ENCODE results near the gene CASP8. TPM values are rescaled to one million over a fixed set of nuclear protein-coding genes. Genes with fewer than 3 reads are reported as not detected.
"Not testable (repeated sequence)": the region's sequence is repeated elsewhere in the genome, so short reads cannot be mapped to it uniquely, and the experiment has no call there.

The CASP8 gene
- total and polyA plus RNA-seq, 2 donors (not counting 3 experiments of a cell fraction or from before 2014, with no cell fraction given) = 5.3 to 5.8 TPM

- no peak for FAIRE-seq
- no peak overlapping the region for H3K27ac ChIP-seq (ENCODE audit: insufficient read depth, low read depth, low read length)
- no peaks in the 10 kb centered on the region for H4K20me1 ChIP-seq (replicated peaks; ENCODE audit: control insufficient read depth, extremely low read depth, insufficient read depth, low read length)
- H3K27me3 ChIP-seq (ENCODE audit: control insufficient read depth in 2 of 2, insufficient read depth in 2 of 2, low read length in 2 of 2) = no peaks in the 10 kb centered on the region
- no peak overlapping the region for H3K4me3 ChIP-seq (replicated peaks in 1 of 3; ENCODE audit: insufficient read depth in 1 of 3, low read depth in 1 of 3, low read length in 3 of 3)
- no peak overlapping the region for H3K9ac ChIP-seq (replicated peaks; ENCODE audit: extremely low read depth, insufficient read depth, low read length)
- dilution Hi-C loops (cut with MboI; ENCODE audit: extremely low pct_ligation_motif_present, low sequenced_read_pairs) (no loop called here), intact Hi-C loops (cut with micrococcal nuclease) (no loop called here)
- no peak for TF ChIP-seq FOS (IDR thresholded peaks at IDR 0.05; ENCODE audit: borderline replicate concordance, insufficient read depth, low read length)
- TF ChIP-seq CTCF (IDR thresholded peaks at IDR 0.05; ENCODE audit: extremely low read depth in 1 of 2, insufficient read depth in 1 of 2, low read depth in 1 of 2, low read length in 2 of 2) = no peak
- TF ChIP-seq MYC (IDR thresholded peaks at IDR 0.05; ENCODE audit: low read depth, low read length) = no peak
- TF ChIP-seq POLR2AphosphoS5 (IDR thresholded peaks at IDR 0.05; ENCODE audit: insufficient read depth, low read depth, low read length) = no peak
- TF ChIP-seq GATA2 (IDR thresholded peaks at IDR 0.05; ENCODE audit: insufficient read depth, insufficient read length, low read depth, low read length) = no peak
- no peak for TF ChIP-seq POLR2A (IDR thresholded peaks at IDR 0.05; ENCODE audit: low read depth, low read length)
- no peak for TF ChIP-seq EZH2 (IDR thresholded peaks at IDR 0.05; ENCODE audit: borderline replicate concordance, low read depth, low read length, severe bottlenecking)
- no peak for TF ChIP-seq MAX (IDR thresholded peaks at IDR 0.05; ENCODE audit: insufficient read depth, insufficient read length)
- no peak for TF ChIP-seq JUN (IDR thresholded peaks at IDR 0.05; ENCODE audit: borderline replicate concordance, insufficient read depth, insufficient read length, low read depth)
- H3K9me1 ChIP-seq (replicated peaks; ENCODE audit: control insufficient read depth, extremely low read depth, insufficient read depth, low read length) = no peaks in the 10 kb centered on the region
- DNase-seq (ENCODE audit: low read depth, low spot score) = no peak
- H3K4me1 ChIP-seq (ENCODE audit: control insufficient read depth, extremely low read depth, insufficient read depth, low read length) = no peaks in the 10 kb centered on the region
- H3K9me3 ChIP-seq (replicated peaks; ENCODE audit: control insufficient read depth, insufficient read depth, low read length) = no peaks in the 10 kb centered on the region
- no peak overlapping the region for H3K4me2 ChIP-seq (ENCODE audit: insufficient read depth, low read length)
- no peaks in the 10 kb centered on the region for H3K79me2 ChIP-seq (ENCODE audit: control insufficient read depth, insufficient read depth, low read length)
- CTCF ChIA-PET = interaction anchor here (0.9 to 2.2 kb wide), 9 partner anchors 9 to 299 kb away, joined by 3 to 8 read pairs (median 4); no protein-coding TSS in a partner anchor
- POLR2A ChIA-PET = no interaction called here
- BruUV-seq (replicated peaks) = no TSS peak
- H3K36me3 ChIP-seq (ENCODE audit: control insufficient read depth in 2 of 2, extremely low read depth in 1 of 2, insufficient read depth in 2 of 2, low read length in 2 of 2) = no peaks in the 10 kb centered on the region
- no peak overlapping the region for H2AFZ ChIP-seq (ENCODE audit: low read depth, low read length)
These were observed 38.2 kb downstream of the CASP8 start for GRCh38 chr2:201298462-201299052.

DNA sequence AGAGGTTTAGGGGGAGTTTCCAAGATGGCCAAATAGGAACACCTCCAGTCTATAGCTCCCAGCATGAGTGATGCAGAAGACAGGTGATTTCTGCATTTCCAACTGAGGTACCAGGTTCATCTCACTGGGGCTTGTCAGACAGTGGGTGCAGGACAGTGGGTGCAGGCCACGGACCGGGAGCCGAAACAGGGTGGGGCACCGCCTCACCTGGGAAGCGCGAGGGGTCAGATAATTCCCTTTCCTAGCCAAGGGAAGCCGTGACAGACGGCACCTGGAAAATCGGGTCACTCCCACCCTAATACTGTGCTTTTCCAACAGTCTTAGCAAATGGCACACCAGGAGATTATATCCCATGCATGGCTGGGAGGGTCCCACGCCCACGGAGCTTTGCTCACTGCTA lies 39.6 kb downstream of the CASP8 start:
- H3K4me2 ChIP-seq (ENCODE audit: insufficient read depth, low read length); H4K20me1 ChIP-seq (replicated peaks; ENCODE audit: control insufficient read depth, extremely low read depth, insufficient read depth, low read length); BruUV-seq (replicated peaks); H3K9me1 ChIP-seq (replicated peaks; ENCODE audit: control insufficient read depth, extremely low read depth, insufficient read depth, low read length); H3K4me3 ChIP-seq (replicated peaks in 1 of 3; ENCODE audit: insufficient read depth in 1 of 3, low read depth in 1 of 3, low read length in 3 of 3); H3K9me3 ChIP-seq (replicated peaks; ENCODE audit: control insufficient read depth, insufficient read depth, low read length); FAIRE-seq; H3K36me3 ChIP-seq (ENCODE audit: control insufficient read depth in 2 of 2, extremely low read depth in 1 of 2, insufficient read depth in 2 of 2, low read length in 2 of 2); H3K27me3 ChIP-seq (ENCODE audit: control insufficient read depth in 2 of 2, insufficient read depth in 2 of 2, low read length in 2 of 2); H3K4me1 ChIP-seq (ENCODE audit: control insufficient read depth, extremely low read depth, insufficient read depth, low read length); DNase-seq (ENCODE audit: low read depth, low spot score); H3K27ac ChIP-seq (ENCODE audit: insufficient read depth, low read depth, low read length); H2AFZ ChIP-seq (ENCODE audit: low read depth, low read length); POLR2A ChIA-PET; H3K79me2 ChIP-seq (ENCODE audit: control insufficient read depth, insufficient read depth, low read length); H3K9ac ChIP-seq (replicated peaks; ENCODE audit: extremely low read depth, insufficient read depth, low read length); intact Hi-C loops (cut with micrococcal nuclease); dilution Hi-C loops (cut with MboI; ENCODE audit: extremely low pct_ligation_motif_present, low sequenced_read_pairs): not testable (repeated sequence)
- CTCF ChIA-PET = interaction anchor here (0.9 to 2.2 kb wide), 2 partner anchors 8 to 11 kb away, joined by 4 to 8 read pairs; no protein-coding TSS in a partner anchor
